Measurements from ENCODE around the gene CBY2.
"Not testable (repeated sequence)": the region's sequence is repeated elsewhere in the genome, so short reads cannot be mapped to it uniquely, and the experiment has no call there.

The CBY2 gene, protein sequence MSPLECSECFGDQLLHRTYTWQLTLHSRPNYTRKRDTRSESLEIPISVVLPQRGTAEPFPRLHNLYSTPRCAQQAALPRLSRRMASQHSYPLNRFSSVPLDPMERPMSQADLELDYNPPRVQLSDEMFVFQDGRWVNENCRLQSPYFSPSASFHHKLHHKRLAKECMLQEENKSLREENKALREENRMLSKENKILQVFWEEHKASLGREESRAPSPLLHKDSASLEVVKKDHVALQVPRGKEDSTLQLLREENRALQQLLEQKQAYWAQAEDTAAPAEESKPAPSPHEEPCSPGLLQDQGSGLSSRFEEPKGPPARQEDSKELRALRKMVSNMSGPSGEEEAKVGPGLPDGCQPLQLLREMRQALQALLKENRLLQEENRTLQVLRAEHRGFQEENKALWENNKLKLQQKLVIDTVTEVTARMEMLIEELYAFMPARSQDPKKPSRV

DNA sequence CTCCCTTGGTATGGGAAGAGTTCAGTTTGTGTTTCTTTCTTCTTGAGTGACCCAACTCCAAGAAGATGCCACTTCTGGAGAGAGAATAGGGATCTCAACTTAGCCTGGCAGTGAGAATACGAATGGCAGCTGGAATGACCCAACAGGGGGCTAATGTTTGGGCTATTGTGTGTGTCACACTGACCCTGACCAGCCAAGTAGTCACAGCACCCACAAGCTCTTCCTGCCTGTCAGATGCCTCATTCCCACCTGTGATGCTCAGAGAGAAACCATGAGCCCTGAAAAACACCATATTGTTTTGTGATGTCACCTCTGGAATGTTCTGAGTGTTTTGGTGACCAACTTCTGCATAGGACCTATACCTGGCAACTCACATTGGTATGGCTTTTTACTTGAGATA is at the start of gene CBY2:
CBY2 (plus strand) TSS at position 233 of the 400 bp plus-strand sequence; CDS start at position 304, 71 bp downstream.
- no peak for DNase-seq

- DNase-seq: no peak
These were observed 47.3 kb upstream of the CBY2 start for GRCh38 chr13:45654633-45655349.

DNA sequence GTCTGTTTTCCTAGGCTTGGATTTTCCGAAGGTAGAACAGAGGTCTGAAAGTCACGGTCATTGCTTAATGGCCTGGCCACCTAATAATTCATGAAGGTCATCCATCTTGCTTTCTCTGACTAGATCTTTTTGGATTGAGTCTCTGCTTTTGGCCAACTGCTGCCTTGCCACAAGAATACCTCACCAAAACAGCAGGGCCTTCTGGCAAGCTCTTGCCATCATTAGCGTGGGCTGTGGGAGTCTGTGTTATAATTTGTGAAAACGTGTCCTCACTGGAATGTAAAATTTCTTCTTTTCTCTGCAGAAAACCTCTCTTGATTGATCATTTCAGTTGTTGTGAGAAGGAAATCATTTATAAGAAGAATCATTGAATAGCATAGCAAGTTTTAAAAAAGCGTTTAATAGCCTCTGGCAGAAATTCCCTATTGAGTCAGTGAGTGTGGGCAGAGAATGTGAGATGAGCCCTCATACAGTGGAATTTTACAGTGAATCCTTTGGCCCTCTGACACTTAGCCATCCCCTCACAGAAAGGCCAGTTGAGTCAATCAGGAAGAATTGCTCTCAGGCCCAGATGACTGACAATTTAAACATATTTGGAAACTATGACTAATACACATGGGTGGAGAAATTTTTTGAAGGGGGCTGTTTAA is 43.4 kb upstream of the CBY2 start:
- DNase-seq: no peak

DNA sequence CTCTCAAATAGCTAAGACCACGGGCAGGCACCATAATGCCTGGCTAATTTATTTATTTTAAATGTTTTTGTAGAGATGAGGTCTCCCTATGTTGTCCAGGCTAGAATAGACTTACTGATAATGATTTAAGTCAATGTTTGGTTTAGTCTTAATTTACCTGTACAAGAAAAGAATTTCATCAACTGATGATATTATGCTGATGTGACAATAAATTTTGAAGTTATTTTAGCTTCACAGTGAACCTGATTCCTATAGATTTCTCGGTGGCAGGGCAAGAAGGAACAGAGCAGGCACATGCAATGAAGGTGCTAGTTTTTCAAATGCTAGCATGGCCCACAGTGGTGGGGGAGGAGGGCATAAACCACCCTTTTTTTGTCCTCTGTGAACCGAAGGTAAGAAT is 42.6 kb upstream of the CBY2 start:
- DNase-seq: no peak

DNA sequence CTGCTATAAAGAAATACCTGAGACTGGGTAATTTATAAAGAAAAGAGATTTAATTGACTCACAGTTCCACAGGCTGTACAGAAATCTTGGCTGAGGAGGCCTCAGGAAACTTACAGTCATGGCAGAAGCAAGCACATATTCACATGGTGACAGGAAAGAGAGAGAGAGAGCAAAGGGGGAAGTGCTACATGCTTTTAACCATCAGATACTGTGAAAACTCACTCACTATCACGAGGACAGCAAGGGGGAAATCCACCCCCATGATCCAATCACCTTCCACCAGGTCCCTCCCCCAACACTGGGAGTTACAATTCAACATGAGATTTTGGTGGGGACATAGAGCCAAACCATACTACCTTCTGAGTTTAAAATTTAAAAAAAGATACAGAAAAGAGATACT is 41.7 kb upstream of the CBY2 start:
- DNase-seq: not testable (repeated sequence)

DNA sequence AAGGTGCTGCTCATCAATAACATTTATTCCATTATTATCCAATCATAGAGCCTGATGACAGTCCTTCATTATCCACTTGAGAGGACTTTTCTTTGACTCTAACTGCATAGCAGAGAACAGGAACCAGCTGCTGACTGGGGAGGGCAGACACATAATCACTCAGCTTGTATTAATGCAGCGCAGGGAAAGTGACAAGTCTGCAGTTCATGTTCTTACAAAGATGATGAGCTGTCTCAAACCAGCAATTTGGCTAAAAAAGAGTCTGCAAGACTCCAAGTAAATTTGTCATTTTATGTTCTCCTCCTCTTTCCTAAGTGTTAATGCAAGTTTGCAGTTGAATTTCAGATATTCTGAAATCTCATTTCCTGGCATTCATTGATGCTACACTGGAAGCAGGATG is 40.0 kb upstream of the CBY2 start:
- DNase-seq: no peak

DNA sequence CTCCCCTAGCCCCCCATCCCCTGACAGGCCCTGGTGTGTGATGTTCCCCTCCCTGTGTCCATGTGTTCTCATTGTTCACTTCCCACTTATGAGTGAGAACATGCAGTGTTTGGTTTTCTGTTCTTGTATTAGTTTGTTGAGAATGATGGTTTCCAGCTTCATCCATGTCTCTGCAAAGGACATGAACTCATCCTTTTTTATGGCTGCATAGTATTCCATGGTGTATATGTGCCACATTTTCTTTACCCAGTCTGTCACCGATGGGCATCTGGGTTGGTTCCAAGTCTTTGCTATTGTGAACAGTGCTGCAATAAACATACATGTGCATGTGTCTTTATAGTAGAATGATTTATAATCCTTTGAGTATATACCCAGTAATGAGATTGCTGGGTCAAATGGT is 39.2 kb upstream of the CBY2 start:
- DNase-seq: not testable (repeated sequence)

DNA sequence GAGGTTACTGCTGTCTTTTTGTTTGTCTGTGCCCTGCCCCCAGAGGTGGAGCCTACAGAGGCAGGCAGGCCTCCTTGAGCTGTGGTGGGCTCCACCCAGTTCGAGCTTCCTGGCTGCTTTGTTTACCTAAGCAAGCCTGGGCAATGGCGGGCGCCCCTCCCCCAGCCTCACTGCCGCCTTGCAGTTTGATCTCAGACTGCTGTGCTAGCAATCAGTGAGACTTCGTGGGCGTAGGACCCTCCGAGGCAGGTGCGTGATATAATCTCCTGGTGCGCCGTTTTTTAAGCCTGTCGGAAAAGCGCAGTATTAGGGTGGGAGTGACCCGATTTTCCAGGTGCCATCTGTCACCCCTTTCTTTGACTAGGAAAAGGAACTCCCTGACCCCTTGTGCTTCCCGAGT is 32.5 kb upstream of the CBY2 start:
- DNase-seq: not testable (repeated sequence)

GRCh38 chr13:45670189-45670885 is 31.8 kb upstream of the CBY2 start:
- no peak for DNase-seq

- DNase-seq: no peak
These were observed 27.2 kb upstream of the CBY2 start for GRCh38 chr13:45674908-45675307.

DNA sequence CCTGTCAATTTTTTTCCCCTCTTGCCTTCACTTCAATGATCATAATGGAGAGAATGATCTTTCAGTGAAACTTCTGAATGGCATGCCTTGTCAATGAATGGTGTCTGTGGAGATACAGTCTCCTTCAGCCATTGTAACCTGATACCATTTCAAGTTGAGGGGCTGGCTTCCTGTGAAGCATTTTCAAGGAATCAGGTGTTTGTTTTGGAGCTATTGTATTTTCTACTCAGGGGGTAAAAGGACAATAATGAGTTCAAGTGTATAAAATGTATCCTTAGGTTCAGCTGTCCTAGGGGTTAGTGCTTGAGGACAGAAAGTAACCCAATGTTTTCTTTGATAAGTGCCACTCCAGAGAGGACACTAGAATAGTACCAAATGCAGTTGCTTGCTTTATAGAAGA is 23.8 kb upstream of the CBY2 start:
- DNase-seq: no peak

DNA sequence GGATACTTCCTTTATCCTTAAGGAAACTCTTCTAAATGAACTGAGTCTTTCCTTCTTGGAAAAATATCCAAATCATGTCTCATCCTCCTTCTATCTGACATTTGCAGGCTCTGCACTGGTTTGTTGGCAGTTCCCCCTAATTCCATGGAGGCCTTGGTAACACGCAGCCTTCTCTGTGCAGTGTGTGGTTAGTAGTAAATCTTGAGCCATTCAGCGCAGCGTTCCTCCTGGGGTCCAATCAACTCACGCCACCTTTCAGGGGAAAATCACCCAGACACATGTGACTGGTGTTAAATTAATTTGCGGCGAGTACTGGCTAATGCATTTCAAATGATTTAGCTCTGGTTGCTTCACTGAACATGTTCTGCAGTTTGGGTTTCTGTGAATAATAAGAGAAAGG is 21.0 kb upstream of the CBY2 start:
- DNase-seq: no peak

DNA sequence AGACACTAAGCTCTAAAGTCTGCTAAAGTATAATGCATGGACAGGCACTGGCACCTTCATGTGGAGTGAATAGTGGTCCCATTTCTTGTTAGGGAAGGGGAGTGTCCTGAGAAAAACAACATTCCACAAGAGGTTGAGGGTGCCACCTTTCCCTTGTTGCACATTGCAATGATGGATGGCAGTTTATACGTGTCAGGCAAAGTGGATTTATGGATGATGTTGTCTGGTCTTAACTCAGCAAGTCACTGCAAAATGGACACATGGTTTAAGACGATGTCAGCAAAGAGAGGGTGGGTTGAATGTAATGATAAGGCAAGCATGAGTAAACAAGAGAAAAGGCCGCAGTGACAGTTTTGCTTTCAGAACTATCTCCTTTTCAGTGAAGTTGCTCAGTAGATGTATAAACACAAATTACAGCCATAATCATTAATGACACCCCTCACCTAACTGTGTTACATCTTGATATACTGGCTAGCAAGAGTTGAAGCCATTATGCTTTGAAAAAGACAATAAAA is 19.6 kb upstream of the CBY2 start:
- no peak for DNase-seq

DNA sequence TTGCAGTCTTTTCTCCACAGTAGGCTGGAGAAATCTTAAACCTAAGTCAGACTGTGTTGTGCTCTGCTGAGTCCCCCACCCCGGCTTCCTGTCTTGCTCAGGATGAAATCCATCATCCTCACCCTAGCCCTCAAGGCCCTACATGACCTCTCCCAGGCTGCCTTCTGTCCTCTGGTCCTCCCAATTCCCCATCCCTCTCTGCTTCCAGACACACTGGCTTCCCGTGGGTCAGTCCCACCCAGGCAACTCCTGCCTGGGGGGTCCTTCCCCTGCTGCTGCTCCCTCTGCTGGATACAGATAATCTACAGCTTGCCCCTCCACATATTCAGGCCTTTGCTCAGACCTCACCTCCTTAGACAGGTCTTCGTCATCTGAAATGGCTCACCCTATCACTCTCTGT is 18.4 kb upstream of the CBY2 start:
- DNase-seq: no peak

- no peak for DNase-seq
These were observed 13.5 kb upstream of the CBY2 start for GRCh38 chr13:45688577-45688976.

- DNase-seq: no peak
These were observed 11.5 kb upstream of the CBY2 start for GRCh38 chr13:45690636-45691035.

DNA sequence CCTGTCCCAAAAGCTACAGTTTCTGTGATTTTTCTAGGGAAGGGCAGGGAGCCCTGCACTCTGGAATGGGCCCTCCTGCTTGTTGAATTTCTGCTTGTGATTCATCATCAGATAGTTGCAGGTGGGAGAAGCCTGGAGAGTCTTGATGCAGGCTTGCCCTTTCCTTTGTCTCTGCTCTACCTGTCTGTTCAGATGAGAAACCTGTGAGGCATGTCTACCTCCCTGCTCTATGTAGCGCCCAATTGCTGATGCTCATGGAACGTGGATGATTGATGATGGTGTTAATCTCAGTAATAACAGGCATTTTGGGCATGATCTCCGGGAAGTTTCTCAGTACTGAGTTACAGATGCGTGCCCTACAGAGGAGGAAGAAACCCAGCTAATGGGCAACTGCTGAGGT is 10.9 kb upstream of the CBY2 start:
- DNase-seq: no peak

DNA sequence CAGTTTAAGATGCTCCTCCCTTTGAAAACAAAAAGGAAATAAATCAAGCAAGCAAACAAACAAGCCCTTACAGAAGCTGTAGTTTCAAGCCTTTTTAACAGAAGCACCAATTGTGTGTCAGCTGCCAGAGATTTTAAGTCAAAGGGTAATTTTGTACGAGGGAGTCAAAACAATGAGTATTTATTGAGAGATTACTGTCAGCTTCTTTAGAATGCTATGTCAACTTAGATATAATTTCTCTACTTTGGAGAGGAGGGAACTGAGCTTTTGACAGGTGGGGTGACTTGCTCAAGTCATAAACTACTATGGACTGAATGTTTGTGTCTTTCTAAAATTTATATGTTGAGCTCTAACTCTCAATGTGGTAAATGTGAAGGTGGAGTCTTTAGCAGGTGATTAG is 10.5 kb upstream of the CBY2 start:
- DNase-seq: no peak

DNA sequence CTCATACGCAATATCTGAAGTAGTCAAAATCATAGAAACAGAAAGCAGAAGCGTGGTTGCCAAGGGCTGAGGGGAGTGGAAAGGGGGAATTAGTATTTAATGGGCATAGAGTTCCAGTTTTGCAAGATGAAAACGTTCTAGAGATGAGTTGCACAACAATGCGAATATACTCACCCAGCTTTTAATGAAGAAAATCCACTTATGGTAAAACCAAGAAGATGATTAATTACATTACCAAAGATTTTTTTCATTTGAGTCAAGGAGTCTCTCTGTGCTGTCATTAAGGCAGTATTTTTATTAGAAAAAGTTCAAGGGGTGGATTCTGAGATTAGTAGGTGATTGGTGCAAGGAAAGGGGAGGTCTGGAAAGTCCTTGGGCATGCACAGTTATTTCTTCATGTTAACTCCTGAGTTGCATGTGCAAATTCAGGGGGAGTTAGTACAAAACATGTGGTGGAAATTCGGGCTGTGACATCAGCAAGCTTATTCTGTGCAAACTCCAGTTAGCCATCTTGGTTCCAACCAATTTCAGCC is 6.9 kb upstream of the CBY2 start:
- no peak for DNase-seq

DNA sequence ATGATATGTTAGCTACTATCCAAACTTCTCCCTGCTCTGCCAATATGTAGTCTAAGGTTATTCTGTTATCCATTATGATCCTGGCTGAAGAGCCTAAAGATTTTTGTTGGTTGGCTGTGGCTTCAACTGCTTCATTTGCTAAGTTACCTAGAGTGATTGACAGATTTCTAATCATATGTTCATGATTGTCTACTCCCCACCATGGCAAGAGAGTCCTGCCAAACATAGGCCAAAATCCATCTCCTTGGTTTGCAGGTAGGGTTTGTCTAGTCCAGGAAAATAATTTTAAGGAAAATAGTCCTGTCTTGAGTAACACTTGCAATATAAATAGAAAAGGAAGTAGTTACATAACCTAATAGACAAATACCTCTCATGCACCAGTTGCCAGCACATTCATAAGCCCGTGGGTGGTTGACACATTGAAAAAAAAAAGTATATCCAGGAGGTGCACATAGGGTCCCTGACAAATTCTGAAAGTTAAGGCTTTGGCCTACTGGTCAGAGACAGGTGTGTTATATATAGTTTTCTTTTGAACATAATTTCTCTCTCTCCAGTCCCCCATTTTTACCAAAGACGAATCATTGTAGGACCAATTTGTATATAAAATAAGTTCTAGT is 5.4 kb upstream of the CBY2 start:
- DNase-seq: no peak

DNA sequence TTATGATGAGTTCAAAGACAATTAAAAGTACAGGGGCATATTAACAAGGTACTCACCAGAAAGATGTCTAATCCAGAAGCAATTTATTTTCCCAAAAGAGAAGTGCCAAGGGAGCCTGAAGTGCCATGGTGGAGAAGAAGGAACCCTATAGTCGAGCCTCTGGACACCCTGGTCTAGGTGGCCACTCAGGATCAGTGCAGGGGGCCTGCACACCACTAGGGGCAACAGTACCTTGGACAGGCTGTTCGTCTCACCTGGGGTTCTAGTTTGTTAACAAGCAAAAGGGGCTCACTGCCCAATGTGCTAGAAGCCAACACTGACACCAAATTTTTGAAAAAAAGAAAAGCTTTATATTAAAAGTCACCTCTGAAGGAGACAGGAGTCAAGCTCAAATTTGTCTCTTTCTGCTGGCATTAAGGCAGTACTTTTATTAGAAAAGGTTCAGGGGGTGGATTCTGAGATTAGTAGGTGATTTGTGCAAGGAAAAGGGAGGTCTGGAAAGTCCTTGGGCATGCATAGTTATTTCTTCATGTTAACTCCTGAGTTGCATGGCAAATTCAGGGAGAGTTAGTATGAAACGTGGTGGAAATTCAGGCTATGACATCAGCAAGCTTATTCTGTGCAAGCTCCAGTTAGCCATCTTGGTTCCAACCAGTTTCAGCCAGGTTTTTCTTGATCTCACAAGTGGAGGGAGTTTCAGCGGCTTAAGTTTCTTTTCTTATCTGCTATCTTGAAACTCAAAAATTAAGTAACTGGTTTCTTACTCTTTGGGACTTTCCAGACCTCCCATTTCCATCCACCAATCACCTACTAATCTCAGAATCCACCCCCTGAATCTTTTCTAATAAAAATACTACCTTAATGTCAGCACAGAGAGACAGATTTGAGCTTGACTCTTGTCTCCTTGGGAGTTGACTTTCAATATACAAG is 884 bp upstream of the CBY2 start:
- no peak for DNase-seq
